GM12878 (cell line): ENCODE results near the gene KCNJ16.

Source experiments
- CBFB ChIP-seq: IDR thresholded peaks from 2 replicates; pipeline ENCODE4 v1.6.1; 2016; ENCODE audit warnings: antibody characterized with exemption, low read depth
- CBX3 ChIP-seq: fragments of 200-600 bp; sonication (generic); IDR thresholded peaks from 2 replicates; pipeline ENCODE4 v1.6.1; 2016; ENCODE audit warnings: low read depth, borderline replicate concordance
- EZH2 ChIP-seq: IDR thresholded peaks from 2 replicates; pipeline ENCODE4 v1.6.1; 2012; ENCODE audit warnings: low read depth, mild to moderate bottlenecking, control low read depth, inconsistent platforms, low read length, borderline replicate concordance; ENCODE audit not compliant: control insufficient read depth
- PBX3 ChIP-seq: IDR thresholded peaks from 2 replicates; pipeline ENCODE4 v1.6.1; 2011; ENCODE audit warnings: mild to moderate bottlenecking, low read depth, low read length, moderate library complexity; ENCODE audit not compliant: insufficient replicate concordance
- POLR2A ChIP-seq: IDR thresholded peaks from 2 replicates; pipeline ENCODE4 v1.6.1; 2011; ENCODE audit warnings: low read depth, mild to moderate bottlenecking, low read length
- RFX5 ChIP-seq: IDR thresholded peaks from 2 replicates; pipeline ENCODE4 v1.6.1; 2011; ENCODE audit warnings: low read depth, low read length, improper control_type of control experiment
- TAF1 ChIP-seq: IDR thresholded peaks from 2 replicates; pipeline ENCODE4 v1.6.1; 2011; ENCODE audit warnings: mild to moderate bottlenecking, low read depth, low read length, borderline replicate concordance
- TARDBP ChIP-seq: IDR thresholded peaks from 2 replicates; pipeline ENCODE4 v1.6.1; 2016; ENCODE audit warnings: borderline replicate concordance
- ZNF217 ChIP-seq: fragments of 450-650 bp; IDR thresholded peaks from 2 replicates; pipeline ENCODE4 v1.6.1; 2017; ENCODE audit warnings: antibody characterized with exemption, mild to moderate bottlenecking
- ZZZ3 ChIP-seq: IDR thresholded peaks from 2 replicates; pipeline ENCODE4 v1.6.1; 2011; ENCODE audit warnings: low read depth; ENCODE audit not compliant: control insufficient read depth, insufficient read length
- TF ChIP-seq, protein P1 (sequence below), 3 experiments: IDR thresholded peaks in 2 of 3; conservative IDR thresholded peaks in 1 of 3; 2 replicates each; pipeline ENCODE4 v1.5.1; 2011; ENCODE audit warnings: low read depth in 3 of 3, low read length in 3 of 3, mild to moderate bottlenecking in 3 of 3, control low read depth in 2 of 3, moderate library complexity in 2 of 3, inconsistent platforms in 1 of 3, mixed read lengths in 1 of 3; ENCODE audit not compliant: control insufficient read depth in 2 of 3, insufficient read depth in 1 of 3; ENCODE audit errors: extremely low read depth in 1 of 3
- TF ChIP-seq, protein P2 (sequence below): IDR thresholded peaks from 2 replicates; pipeline ENCODE4 v1.6.1; 2012; ENCODE audit warnings: low read depth, low read length, improper control_type of control experiment

GRCh38 chr17:70091005-70091568, 16.1 kb downstream of the KCNJ16 start:
- TF ChIP-seq, protein P1, sequence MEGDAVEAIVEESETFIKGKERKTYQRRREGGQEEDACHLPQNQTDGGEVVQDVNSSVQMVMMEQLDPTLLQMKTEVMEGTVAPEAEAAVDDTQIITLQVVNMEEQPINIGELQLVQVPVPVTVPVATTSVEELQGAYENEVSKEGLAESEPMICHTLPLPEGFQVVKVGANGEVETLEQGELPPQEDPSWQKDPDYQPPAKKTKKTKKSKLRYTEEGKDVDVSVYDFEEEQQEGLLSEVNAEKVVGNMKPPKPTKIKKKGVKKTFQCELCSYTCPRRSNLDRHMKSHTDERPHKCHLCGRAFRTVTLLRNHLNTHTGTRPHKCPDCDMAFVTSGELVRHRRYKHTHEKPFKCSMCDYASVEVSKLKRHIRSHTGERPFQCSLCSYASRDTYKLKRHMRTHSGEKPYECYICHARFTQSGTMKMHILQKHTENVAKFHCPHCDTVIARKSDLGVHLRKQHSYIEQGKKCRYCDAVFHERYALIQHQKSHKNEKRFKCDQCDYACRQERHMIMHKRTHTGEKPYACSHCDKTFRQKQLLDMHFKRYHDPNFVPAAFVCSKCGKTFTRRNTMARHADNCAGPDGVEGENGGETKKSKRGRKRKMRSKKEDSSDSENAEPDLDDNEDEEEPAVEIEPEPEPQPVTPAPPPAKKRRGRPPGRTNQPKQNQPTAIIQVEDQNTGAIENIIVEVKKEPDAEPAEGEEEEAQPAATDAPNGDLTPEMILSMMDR (IDR thresholded peaks at IDR 0.05 in 2 of 3, conservative IDR thresholded peaks at IDR 0.05 in 1 of 3; ENCODE audit: control insufficient read depth in 2 of 3, extremely low read depth in 1 of 3, insufficient read depth in 1 of 3, low read depth in 3 of 3, low read length in 3 of 3): no peak
- TF ChIP-seq ZNF217: no peak
- no peak for TF ChIP-seq POLR2A
- TF ChIP-seq ZZZ3: no peak
- TF ChIP-seq CBX3: no peak
- TF ChIP-seq, protein P2, sequence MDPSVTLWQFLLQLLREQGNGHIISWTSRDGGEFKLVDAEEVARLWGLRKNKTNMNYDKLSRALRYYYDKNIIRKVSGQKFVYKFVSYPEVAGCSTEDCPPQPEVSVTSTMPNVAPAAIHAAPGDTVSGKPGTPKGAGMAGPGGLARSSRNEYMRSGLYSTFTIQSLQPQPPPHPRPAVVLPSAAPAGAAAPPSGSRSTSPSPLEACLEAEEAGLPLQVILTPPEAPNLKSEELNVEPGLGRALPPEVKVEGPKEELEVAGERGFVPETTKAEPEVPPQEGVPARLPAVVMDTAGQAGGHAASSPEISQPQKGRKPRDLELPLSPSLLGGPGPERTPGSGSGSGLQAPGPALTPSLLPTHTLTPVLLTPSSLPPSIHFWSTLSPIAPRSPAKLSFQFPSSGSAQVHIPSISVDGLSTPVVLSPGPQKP: no peak
- no peak for TF ChIP-seq EZH2
- TF ChIP-seq TAF1: no peak
- TF ChIP-seq CBFB: no peak
- no peak for TF ChIP-seq TARDBP
- TF ChIP-seq RFX5: no peak
- no peak for TF ChIP-seq PBX3
